HEK293T (cell line): ENCODE results near the gene INPP5A.

ENCODE experiments used
- BHLHE40 ChIP-seq: fragments of 450-650 bp; IDR thresholded peaks from 2 replicates; pipeline ENCODE4 v1.6.1; 2016; ENCODE audit warnings: mild to moderate bottlenecking, moderate library complexity, borderline replicate concordance
- FOXA1 ChIP-seq: fragments of 450-650 bp; IDR thresholded peaks from 2 replicates; pipeline ENCODE4 v1.6.1; 2016; ENCODE audit warnings: mild to moderate bottlenecking
- FOXM1 ChIP-seq: fragments of 450-650 bp; IDR thresholded peaks from 2 replicates; pipeline ENCODE4 v1.6.1; 2017; ENCODE audit warnings: mild to moderate bottlenecking, borderline replicate concordance
- SUZ12 ChIP-seq: fragments of 450-650 bp; IDR thresholded peaks from 2 replicates; pipeline ENCODE4 v1.6.1; 2016; ENCODE audit warnings: mild to moderate bottlenecking
- TF ChIP-seq, protein P1 (sequence below): fragments of 450-650 bp; IDR thresholded peaks from 2 replicates; pipeline ENCODE4 v1.6.1; 2016

GRCh38 chr10:132632851-132633684 lies 95.5 kb downstream of the INPP5A start:
- TF ChIP-seq SUZ12 = no peak
- no peak for TF ChIP-seq BHLHE40
- TF ChIP-seq, protein P1, sequence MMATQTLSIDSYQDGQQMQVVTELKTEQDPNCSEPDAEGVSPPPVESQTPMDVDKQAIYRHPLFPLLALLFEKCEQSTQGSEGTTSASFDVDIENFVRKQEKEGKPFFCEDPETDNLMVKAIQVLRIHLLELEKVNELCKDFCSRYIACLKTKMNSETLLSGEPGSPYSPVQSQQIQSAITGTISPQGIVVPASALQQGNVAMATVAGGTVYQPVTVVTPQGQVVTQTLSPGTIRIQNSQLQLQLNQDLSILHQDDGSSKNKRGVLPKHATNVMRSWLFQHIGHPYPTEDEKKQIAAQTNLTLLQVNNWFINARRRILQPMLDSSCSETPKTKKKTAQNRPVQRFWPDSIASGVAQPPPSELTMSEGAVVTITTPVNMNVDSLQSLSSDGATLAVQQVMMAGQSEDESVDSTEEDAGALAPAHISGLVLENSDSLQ = no peak
- TF ChIP-seq FOXM1 = no peak
- TF ChIP-seq FOXA1 = no peak
